ENCODE results near the gene SLC25A53.

SLC25A53 gene, protein sequence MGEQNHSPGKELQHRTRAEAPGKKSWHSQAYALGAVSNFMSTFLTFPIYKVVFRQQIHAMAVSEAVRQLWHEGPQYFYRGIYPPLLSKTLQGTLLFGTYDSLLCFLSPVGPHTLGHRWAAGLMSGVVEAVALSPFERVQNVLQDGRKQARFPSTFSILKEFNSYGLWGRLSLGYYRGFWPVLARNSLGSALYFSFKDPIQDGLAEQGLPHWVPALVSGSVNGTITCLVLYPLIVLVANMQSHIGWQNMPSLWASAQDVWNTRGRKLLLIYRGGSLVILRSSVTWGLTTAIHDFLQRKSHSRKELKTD

DNA sequence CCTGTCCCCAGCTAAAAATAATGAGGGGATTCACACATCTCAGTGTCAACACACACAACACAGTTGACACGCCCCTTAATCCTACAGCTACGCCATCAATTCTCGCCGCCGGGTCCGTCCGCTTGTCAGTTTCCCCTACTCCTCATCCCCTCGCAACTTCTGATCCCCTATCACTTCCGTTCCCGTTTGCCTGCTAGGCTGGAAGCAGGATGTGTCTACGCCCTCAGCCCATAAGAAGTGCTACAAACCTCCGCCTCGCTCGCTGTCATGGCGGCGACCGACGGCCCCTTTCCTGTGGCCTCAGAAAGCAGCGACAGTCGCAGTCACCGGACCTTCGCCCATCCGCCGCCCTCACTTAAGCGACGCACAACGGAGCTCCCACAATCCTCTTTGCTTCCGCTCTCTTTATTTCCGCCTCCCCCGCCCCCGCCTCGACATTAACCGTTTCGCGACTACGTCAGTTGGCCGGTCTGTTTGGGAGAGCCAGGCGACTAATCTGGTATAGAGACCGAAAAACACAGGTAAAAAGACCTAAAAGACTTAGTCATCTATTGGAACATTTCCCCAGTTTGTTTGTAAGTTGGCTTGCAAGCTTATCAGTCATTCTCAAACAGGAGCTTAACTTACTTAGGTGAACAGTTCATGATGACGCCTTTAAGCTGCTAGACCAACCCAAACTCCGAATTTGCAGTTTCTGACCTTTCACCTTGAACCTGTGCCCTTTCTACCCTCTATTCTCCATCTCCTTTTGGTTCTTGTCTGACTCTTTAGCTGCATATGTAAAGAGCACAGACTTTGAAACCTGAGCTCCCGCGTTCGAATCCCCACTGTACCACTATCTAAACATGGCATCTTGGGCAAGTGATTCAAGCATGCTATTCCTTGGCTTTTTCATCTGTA, at the start of gene SLC25A53:
Gene SLC25A53 (minus strand): TSS at position 380 of the 900 bp plus-strand sequence. CDS start 51,752 bp downstream, outside the sequence.
- DNase-seq, result peak; percentile 88

DNA sequence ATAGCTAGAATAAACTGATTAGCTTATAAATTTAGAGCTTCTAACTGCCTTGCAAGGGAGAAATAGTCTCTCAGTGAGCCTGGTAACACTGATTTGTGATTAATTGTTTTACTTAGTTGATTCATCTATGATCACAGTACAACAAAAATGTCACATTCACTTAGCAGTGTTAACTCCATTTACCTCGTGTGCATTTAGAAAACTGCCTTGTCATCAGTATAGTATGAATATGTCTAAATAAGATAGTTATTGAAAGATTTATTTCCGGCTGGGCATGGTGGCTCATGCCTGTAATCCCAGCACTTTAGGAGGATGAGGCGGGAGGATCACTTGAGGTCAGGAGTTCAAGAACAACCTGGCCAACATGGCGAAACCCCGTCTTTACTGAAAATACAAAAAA, 48.7 kb upstream of the SLC25A53 start:
- DNase-seq, result no peak

- no peak for DNase-seq
These were observed 38.8 kb upstream of the SLC25A53 start for GRCh38 chrX:104195489-104196084.

- no peak for DNase-seq
These were observed 38.2 kb upstream of the SLC25A53 start for GRCh38 chrX:104195013-104195412.

GRCh38 chrX:104193485-104193884, 36.7 kb upstream of the SLC25A53 start:
- DNase-seq, result no peak

DNA sequence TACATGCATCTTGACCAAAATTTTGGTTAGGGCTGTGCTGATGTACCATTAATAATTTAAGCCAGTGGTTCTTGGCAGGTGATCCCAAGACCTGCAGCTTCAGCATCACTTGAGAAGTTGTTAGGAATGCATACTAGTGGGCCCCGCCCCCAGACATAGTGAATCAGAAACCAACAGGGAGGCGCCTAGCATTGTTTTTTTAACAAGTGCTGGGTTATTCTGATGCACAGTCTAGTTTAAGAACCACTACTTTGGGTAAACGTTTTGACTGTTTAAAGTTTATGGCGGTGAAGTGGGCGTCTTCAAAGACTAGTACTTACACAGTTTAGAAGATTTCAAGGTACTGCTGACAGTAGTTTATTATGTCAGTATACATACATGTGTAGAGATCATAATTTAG, 33.0 kb upstream of the SLC25A53 start:
- no peak for DNase-seq

DNA sequence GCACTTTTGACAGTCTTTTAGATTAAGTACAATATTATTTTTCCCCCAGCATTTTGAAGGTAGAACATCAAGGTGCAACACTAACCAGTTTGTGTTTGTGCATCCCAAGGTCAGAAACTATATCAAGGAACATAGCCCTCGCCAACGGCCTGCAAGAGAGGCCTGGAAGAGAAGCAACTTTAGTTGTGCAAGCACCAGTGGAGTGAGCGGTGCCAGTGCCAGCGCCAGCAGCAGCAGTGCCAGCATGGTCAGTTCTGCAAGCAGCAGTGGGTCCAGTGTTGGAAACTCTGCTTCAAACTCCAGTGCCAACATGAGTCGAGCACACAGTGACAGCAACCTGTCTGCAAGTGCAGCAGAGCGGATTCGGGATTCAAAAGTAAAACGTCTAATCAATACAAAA, 31.1 kb upstream of the SLC25A53 start:
- DNase-seq, result no peak

DNA sequence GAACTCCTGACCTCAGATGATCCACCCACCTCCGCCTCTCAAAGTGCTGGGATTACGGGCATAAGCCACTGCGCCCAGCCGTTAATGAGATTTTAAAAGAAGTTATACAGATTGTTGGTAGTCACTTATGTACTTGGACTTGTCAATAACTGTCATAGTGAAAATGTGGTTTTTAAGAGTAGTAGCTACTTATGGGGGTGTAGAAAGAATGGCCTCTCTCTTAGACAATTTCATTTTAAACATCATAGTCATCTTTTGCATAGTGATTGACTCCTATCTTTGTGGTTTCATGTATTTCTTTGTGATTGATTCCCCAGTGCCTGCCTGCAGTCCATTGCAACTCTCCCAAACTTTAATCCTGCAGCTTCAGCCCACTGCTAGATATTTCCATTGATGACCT, 26.9 kb upstream of the SLC25A53 start:
- no peak for DNase-seq

DNA sequence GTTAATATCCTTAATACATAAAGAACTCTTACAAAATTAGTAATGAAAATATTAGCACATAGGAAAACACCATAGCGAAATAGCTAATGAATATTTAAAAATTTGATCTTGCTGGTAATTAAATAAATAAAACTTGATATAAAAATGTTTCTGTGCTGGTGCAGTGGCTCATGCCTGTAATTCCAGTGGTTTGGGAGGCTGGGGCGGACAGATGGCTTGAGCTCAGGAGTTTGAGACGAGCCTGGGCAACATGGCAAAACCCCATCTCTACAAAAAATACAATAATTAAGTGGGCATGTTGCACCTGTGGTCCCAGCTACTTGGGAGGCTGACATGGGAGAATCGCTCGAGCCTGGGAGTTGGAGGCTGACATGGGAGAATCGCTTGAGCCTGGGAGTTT, 17.0 kb upstream of the SLC25A53 start:
- no peak for DNase-seq

DNA sequence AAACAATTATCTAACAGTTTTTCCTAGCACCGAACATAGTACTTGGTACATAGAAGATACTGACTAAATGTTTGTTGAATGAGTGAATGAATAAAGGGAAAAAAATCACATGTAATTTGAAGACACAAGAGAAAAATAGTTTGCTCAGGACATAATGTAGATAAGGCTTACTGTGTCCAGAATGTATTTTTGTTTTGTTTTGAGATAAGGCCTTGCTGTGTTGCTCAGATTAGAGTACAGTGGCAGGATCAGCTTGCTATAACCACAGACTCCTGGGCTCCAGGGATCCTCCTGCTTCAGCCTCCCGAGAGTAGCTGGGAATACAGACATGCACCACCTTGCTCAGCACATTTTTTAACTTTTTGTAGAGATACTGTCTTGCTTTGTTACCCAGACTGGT, 16.0 kb upstream of the SLC25A53 start:
- no peak for DNase-seq

- DNase-seq, result no peak
These were observed 15.3 kb upstream of the SLC25A53 start for GRCh38 chrX:104172121-104172520.

DNA sequence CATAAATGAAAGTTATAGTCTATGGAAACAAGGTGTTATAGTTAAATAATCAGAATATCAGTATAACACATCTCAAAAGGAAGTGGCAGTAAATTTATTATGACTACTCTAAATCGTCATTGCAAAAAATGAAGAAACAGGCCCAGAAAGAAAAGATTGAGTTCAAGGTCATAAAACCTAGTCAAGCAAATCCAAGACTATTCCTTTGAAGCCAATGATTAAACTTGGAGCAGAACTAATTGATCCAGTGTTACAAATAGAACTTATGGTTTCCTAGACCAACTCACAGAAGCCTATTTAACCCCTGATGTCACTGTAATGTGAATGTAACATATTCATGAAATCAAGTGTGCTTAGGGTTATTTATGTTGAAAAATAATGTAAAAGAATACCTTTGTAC, 11.3 kb upstream of the SLC25A53 start:
- DNase-seq, result no peak

DNA sequence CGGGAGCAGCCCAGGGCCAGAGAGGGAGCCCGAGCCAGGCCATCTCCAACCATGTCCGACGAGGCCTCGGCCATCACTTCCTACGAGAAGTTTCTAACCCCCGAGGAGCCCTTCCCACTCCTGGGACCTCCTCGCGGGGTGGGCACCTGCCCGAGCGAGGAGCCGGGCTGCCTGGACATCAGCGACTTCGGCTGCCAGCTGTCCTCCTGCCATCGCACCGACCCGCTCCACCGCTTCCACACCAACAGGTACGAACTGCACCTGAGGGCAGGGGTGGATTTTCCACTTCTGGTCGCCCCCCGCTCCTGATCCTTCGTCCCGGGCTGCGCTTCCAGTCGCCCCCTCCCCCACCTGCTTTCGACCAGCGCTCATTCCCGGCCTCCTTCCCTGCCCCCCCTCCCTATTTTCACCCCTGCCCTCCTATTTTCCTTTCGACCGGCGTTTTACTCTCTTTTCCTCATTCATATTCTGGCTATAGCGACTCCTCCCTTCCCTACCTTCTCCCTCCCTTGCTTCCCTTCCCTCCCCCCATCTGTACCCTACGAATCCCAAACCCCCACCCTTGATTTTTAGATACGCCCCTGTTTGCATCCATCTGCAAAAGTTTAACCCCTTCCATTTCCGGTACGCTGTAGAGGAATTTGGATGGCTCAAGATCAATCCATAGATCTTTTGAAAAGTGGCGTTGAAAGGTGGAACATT, 10.1 kb upstream of the SLC25A53 start:
- no peak for DNase-seq

GRCh38 chrX:104165894-104166734, 9.3 kb upstream of the SLC25A53 start, which contains the start of gene FAM199X:
Gene FAM199X (plus strand): TSS chrX:104166453. CDS start chrX:104166786, 333 bp downstream.
- peak; percentile 79 for DNase-seq

- DNase-seq, result no peak
These were observed 5.8 kb downstream of the SLC25A53 start for GRCh38 chrX:104151037-104151436.

DNA sequence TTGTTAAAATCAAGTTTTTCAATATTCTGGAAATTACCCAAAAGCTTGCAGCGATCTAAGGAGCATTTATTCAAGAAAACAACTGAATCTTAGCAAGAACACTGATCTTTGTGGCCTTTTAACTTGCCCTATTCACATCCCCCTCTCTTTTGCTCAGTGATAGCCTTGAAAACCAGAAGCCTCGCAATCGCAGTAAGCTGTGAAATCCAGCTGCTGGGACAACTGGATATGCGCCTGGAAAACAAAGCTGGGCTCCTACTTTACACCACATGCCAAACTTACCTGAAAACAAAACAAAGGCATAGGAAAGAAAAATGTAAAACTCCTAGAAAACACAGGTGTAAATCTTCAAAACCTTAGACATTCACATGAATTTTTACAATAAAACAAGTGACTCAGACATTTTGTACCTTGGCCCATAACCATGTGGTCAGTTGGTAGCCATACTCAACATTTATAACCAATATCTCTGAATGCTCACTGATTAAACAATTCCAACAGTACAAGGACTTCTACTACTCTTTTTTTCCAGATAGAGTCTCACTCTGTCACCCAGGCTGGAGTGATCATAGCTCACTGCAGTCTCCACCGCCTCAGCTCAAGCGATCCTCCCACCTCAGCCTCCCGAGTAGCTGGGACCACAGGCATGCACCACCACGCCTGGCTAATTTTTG, 15.6 kb downstream of the SLC25A53 start:
- DNase-seq, result no peak

DNA sequence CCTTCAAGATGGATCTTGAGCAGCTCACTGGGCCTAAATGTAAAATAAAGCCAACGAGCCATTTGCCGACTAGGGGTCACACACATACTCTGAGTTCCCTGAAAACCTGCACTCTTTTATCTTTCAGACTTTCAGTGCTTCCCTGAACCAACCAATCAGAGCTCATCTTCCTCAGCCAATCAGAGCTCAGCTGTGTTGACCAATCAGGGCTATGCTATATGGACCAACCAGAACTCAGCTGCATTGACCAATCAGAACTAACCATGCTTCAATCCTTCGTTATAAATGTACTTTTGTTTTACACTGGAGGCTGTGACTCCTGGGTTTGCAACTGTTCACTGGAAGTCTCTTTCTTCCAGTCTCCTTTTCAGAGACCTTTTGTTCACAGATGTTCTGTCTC, 19.3 kb downstream of the SLC25A53 start:
- DNase-seq, result no peak

DNA sequence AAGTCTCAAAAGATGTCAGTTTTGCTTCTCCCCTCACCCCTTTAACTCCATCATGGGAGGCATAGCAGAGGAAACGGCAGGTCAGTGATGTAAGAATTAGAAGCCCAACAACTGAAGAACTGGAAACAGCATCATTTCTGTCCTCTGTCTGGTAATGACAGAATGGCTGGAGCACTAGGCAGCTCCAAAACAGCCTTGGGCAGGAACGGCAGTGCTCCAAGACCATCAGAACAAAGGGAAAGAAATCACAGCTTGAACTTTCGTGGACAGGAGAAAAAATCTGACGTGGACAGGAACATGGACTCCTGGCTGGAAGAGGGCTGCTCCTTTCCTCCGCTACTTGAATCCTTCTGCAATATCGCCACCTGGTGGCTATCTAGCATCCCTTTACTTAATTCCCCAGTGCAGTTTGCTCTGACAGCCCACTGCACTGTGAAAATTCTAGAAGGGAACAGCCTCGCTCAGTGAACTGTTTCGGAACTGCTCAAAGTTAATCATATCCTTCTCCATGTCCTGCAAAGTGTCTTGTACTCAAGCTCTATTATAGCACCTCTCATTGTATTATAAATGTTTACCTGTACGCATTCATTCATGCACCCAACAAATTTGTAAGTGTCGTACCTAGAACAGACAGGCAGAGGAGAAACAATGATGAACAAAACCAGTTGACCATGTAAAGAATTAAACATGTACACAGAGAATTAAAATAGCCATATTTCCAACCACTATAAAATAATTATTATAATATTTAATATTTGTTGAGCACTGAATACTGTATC, 20.4 kb downstream of the SLC25A53 start:
- peak; percentile 44 for DNase-seq

DNA sequence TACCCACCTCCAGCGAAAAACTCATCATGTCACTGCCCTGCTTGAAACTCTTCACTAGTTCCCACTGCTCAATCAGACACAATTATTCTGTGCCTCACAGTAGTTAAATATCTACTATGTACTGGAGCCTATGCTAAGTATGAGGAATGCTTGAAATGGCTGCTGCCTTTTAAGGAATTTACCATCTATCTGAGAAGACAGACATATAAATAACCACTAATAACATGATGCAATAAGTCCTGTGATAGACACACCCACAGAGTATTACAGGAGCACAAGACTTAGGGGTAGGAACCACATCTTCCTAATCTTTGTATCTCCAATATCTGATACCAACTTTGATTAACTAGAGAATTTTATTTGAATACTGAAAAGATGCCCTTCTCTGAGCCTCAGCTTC, 21.1 kb downstream of the SLC25A53 start:
- no peak for DNase-seq

DNA sequence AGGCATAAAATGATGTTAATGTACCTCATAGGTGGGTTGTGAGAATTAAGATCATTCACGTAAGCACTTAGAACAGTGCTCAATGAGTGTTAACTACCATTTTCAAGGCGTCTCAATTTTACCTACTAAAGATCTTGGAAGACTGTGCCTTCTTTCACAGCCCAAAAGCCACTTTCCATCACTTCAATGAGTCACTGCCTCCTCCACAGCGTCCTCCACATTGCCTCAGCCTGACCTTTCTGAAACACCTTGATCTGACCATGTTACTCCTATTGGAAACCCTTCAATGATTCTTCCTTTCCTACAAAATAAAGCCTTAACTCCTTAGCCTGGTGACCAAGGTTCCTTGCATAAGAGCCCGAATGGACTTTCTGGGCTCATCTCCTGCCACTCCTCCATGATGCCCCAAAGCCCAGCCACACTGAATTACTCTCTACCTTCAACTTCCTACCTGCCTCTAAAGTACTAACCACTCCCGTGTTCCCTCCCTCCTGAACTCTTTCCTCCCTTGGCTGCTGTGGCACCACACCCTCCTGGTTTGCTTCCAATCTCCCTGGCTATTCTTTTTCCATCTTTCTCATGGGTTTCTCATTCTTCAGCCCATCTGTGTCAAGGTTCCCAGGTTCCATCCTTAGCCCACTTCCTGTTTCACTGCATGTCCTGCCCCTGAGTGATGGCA, 22.1 kb downstream of the SLC25A53 start:
- no peak for DNase-seq
